NB4 (cell line): Measurements from ENCODE around the gene ZNF624.

Experiments
- DNase-seq: peaks from one replicate; pipeline ENCODE4 v3.0.0; 2010; ENCODE audit warnings: low read depth
- H3K4me3 ChIP-seq: one replicate; pipeline ENCODE4 v1.5.1; 2011; ENCODE audit warnings: mild to moderate bottlenecking, low read depth, low read length, moderate library complexity
- CTCF ChIP-seq: IDR thresholded peaks from one replicate; pipeline ENCODE4 v1.5.1; 2012; ENCODE audit warnings: low read depth, low read length
- MAX ChIP-seq: IDR thresholded peaks from 2 replicates; pipeline ENCODE4 v1.6.1; 2011; ENCODE audit warnings: low read depth, low read length
- MYC ChIP-seq: IDR thresholded peaks from 2 replicates; pipeline ENCODE4 v1.6.1; 2011; ENCODE audit warnings: low read depth, low read length
- POLR2A ChIP-seq: IDR thresholded peaks from 2 replicates; pipeline ENCODE4 v1.6.1; 2011; ENCODE audit warnings: mild to moderate bottlenecking; ENCODE audit not compliant: insufficient read length; ENCODE audit errors: extremely low read depth

The ZNF624 gene

GRCh38 chr17:16623282-16623681 lies 30.4 kb downstream of the ZNF624 start:
- DNase-seq = no peak
- no peak for TF ChIP-seq CTCF
- no peak for TF ChIP-seq MYC
- TF ChIP-seq POLR2A = no peak
- TF ChIP-seq MAX = no peak

GRCh38 chr17:16622540-16623277 lies 30.9 kb downstream of the ZNF624 start:
- no peak for DNase-seq
- no peak overlapping the region for H3K4me3 ChIP-seq
- TF ChIP-seq MAX (no peak), MYC (no peak), CTCF (no peak), POLR2A (no peak)

More at GRCh38 chr17:16623282-16623681, 30.4 kb downstream of the ZNF624 start:
- H3K4me3 ChIP-seq = no peak overlapping the region

- no peak overlapping the region for H3K4me3 ChIP-seq
- no peak for DNase-seq
- no peak for TF ChIP-seq CTCF
- no peak for TF ChIP-seq POLR2A
- TF ChIP-seq MYC = no peak
- TF ChIP-seq MAX = no peak
Measured at GRCh38 chr17:16617481-16618060, 36.1 kb downstream of the ZNF624 start.

GRCh38 chr17:16599537-16599936 lies 54.1 kb downstream of the ZNF624 start:
- no peak for TF ChIP-seq CTCF
- TF ChIP-seq MYC = no peak
- no peak for TF ChIP-seq POLR2A
- no peak for TF ChIP-seq MAX
- H3K4me3 ChIP-seq = no peak overlapping the region
- no peak for DNase-seq

- DNase-seq = peak; percentile 67
- TF ChIP-seq CTCF (no peak), MAX (no peak), POLR2A (no peak), MYC (no peak)
- no peak overlapping the region for H3K4me3 ChIP-seq
Measured at GRCh38 chr17:16593356-16594102, 60.1 kb downstream of the ZNF624 start.
